Adrenal gland (tissue), 12 donors: Measurements from ENCODE around the gene RETSAT. TPM values are rescaled to one million over a fixed set of nuclear protein-coding genes. Genes with fewer than 3 reads are reported as not detected.

Experiments used
- DNase-seq, 7 donors: peaks; one replicate each; pipeline ENCODE4 v3.0.0-alpha.2; 2019 to 2020
- H3K27ac ChIP-seq, 5 donors: fragments of 200-600 bp; sonication (generic) in 4 of 5; 1 replicate in 3 of 5; 2 replicates in 2 of 5; pipeline versions ENCODE4 v1.5.1 to v1.8.0; 2016 to 2020; ENCODE audit warnings: mild to moderate bottlenecking in 1 of 5
- H3K27me3 ChIP-seq: fragments of 200-600 bp; 2 replicates; pipeline ENCODE4 v1.8.0; 2021
- H3K36me3 ChIP-seq, 2 donors: fragments of 200-600 bp; replicated peaks in 1 of 2; 1 replicate in 1 of 2; 2 replicates in 1 of 2; pipeline versions ENCODE4 v1.5.1 to v1.8.0; 2018 to 2022
- H3K4me1 ChIP-seq, 2 donors: fragments of 200-600 bp; replicated peaks in 1 of 2; 1 replicate in 1 of 2; 2 replicates in 1 of 2; pipeline versions ENCODE4 v1.5.1 to v1.8.0; 2018 to 2021
- H3K4me3 ChIP-seq, 4 donors: fragments of 200-600 bp; sonication (generic) in 3 of 4; one replicate each; pipeline ENCODE4 v1.5.1; 2016 to 2018
- H3K9me3 ChIP-seq, 3 donors: fragments of 200-600 bp; sonication (generic) in 1 of 3; replicated peaks in 1 of 3; 1 replicate in 2 of 3; 2 replicates in 1 of 3; pipeline versions ENCODE4 v1.5.1 to v1.8.0; 2016 to 2021
- POLR2A ChIP-seq, 2 donors: fragments of 450-650 bp; IDR thresholded peaks; one replicate each; pipeline ENCODE4 v1.6.1; 2017; ENCODE audit warnings: antibody characterized with exemption in 2 of 2, mild to moderate bottlenecking in 2 of 2, moderate library complexity in 1 of 2
- WGBS, 4 donors: extraction: QIAGEN DNeasy Blood & Tissue Kit in 2 of 4; methylation state at CpG; one replicate each; pipeline versions ENCODE4 v1.1.5 to v1.1.7; 2013 to 2017; 5-methylcytosine and 5-hydroxymethylcytosine counted together
- intact Hi-C, 2 donors: fragments of 100-400 bp; cut with DNase I; formaldehyde crosslinking; loops; one replicate each; pipeline versions ENCODE4 v1.14.1 to v1.15.0; 2022 to 2023
- polyA plus RNA-seq, 3 donors: library from polyadenylated mRNA; stranded (reverse); fragments of 200-250 nt in 2 of 3; fragments of 350-450 nt in 1 of 3; fragmentation: Illumina TruSeq in 1 of 3; extraction: RNeasy Lipid Tissue Mini Kit (QIAGEN cat#74804) in 1 of 3; gene quantifications; one replicate each; pipeline ENCODE4 v1.2.3, GENCODE V29; 2013 to 2014
- total RNA-seq, 9 donors: library from RNA; depleted of rRNA in 4 of 9; stranded (reverse); fragments of >200 nt in 4 of 9; fragments of 120-200 nt in 1 of 9; fragmentation: NEBNext Ultra II Directional in 1 of 9; extraction: Animal tissue kit (Norgen Biotek cat#: 25700) in 1 of 9; gene quantifications; one replicate each; pipeline versions ENCODE4 v1.1.0 to v1.2.4, GENCODE V29; 2013 to 2023
- TF ChIP-seq, protein P1 (sequence below), 6 experiments: fragments of 450-650 bp in 4 of 6; fragments of 200-600 bp in 2 of 6; sonication (generic) in 1 of 6; IDR thresholded peaks; 1 replicate in 5 of 6; 2 replicates in 1 of 6; pipeline versions ENCODE4 v1.5.1 to v1.8.0; 2016 to 2021; ENCODE audit warnings: antibody characterized with exemption in 6 of 6, mild to moderate bottlenecking in 2 of 6, moderate library complexity in 1 of 6
- donor health status: healthy with polysubstance abuse.
- donor health status: Bipolar disorder and iron deficiency.
- donor health status: DM: yes; HTN: yes; CAD: no.
- donor health status: DM: no; HTN: no; CAD: no.
- donor health status: DM: no; HTN: no; CAD: no.
- donor health status: DM: yes; HTN: yes; CAD: no.

RETSAT gene
- total and polyA plus RNA-seq, 12 donors = 26.1 to 209 (median 126) TPM

DNA sequence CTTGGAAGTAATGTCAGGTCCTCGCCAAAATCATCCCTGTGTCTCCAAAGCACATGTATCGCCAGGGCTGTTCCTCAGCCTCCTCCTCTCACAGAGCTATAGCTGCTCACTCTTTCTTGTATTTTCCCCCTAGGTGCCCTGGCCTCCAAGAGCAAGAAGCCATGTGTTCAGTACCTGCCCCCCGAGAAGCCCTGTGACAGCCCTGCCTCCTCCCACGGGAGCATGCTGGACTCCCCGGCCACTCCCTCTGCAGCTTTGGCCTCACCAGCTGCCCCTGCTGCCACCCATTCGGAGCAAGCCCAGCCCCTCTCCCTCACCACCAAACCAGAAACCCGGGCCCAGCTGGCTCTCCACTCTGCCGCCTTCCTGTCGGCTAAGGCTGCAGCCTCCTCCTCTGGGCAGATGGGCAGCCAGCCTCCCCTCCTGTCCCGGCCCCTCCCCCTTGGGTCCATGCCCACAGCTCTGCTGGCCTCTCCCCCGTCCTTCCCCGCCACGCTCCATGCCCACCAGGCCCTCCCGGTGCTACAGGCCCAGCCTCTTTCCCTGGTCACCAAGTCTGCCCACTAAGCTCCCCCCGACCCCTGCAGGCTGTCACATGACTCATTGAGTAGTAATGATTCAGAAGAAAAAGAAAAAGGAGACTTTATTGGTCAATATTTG, 45.3 kb downstream of the RETSAT start:
- no peaks in the 10 kb centered on the region for H3K9me3 ChIP-seq
- DNase-seq = peak; percentile 65 to 86 (median 76)
- peak overlapping the region in 2 of 5 donors; percentile 4 to 52 for H3K27ac ChIP-seq
- whole genome bisulfite sequencing, 4 donors = 23 to 30% (median 24%) methylated on average over 11 to 15 of the region's 15 CpGs
- TF ChIP-seq, protein P1, sequence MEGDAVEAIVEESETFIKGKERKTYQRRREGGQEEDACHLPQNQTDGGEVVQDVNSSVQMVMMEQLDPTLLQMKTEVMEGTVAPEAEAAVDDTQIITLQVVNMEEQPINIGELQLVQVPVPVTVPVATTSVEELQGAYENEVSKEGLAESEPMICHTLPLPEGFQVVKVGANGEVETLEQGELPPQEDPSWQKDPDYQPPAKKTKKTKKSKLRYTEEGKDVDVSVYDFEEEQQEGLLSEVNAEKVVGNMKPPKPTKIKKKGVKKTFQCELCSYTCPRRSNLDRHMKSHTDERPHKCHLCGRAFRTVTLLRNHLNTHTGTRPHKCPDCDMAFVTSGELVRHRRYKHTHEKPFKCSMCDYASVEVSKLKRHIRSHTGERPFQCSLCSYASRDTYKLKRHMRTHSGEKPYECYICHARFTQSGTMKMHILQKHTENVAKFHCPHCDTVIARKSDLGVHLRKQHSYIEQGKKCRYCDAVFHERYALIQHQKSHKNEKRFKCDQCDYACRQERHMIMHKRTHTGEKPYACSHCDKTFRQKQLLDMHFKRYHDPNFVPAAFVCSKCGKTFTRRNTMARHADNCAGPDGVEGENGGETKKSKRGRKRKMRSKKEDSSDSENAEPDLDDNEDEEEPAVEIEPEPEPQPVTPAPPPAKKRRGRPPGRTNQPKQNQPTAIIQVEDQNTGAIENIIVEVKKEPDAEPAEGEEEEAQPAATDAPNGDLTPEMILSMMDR (IDR thresholded peaks at IDR 0.05) = no peak
- no peak for TF ChIP-seq POLR2A (IDR thresholded peaks at IDR 0.05)
- H3K4me1 ChIP-seq = peaks cover 5 to 31% of the 10 kb centered on the region in 2 donors
- intact Hi-C loops = no loop called here
- H3K4me3 ChIP-seq = no peak overlapping the region
- no peaks in the 10 kb centered on the region for H3K27me3 ChIP-seq
- peaks cover 0 to 11% of the 10 kb centered on the region in 2 donors for H3K36me3 ChIP-seq

GRCh38 chr2:85308201-85308600, 46.1 kb downstream of the RETSAT start:
- H3K9me3 ChIP-seq = no peaks in the 10 kb centered on the region
- peaks cover 0 to 10% of the 10 kb centered on the region in 2 donors for H3K36me3 ChIP-seq
- no peak for TF ChIP-seq POLR2A (IDR thresholded peaks at IDR 0.05)
- TF ChIP-seq, protein P1 (IDR thresholded peaks at IDR 0.05) = no peak
- intact Hi-C loops = no loop called here
- no peak overlapping the region for H3K4me3 ChIP-seq
- peaks cover 5 to 23% of the 10 kb centered on the region in 2 donors for H3K4me1 ChIP-seq
- H3K27me3 ChIP-seq = no peaks in the 10 kb centered on the region
- WGBS, 4 donors = 82 to 87% (median 84%) methylated on average over 4 to 6 of the region's 6 CpGs
- DNase-seq = no peak
- H3K27ac ChIP-seq = no peak overlapping the region

- Histone ChIP-seq H3K27me3 (no peaks in the 10 kb centered on the region), H3K9me3 (no peaks in the 10 kb centered on the region), H3K27ac (peak overlapping the region in 2 of 5 donors; percentile 10 to 57), H3K4me3 (no peak overlapping the region), H3K4me1 (peaks cover 5 to 16% of the 10 kb centered on the region in 2 donors), H3K36me3 (peaks cover 0 to 7% of the 10 kb centered on the region in 2 donors)
- TF ChIP-seq POLR2A (IDR thresholded peaks at IDR 0.05) = no peak
- intact Hi-C loops = no loop called here
- no peak for DNase-seq
- WGBS, 4 donors = 78 to 82% (median 81%) methylated on average over 3 to 9 of the region's 9 CpGs
Measured at GRCh38 chr2:85307527-85307897, 46.8 kb downstream of the RETSAT start.

GRCh38 chr2:85303780-85304531, 50.4 kb downstream of the RETSAT start:
- Histone ChIP-seq H3K27ac (no peak overlapping the region), H3K9me3 (no peaks in the 10 kb centered on the region), H3K36me3 (peaks cover 0 to 7% of the 10 kb centered on the region in 2 donors), H3K4me1 (peaks cover 3 to 5% of the 10 kb centered on the region in 2 donors), H3K27me3 (no peaks in the 10 kb centered on the region), H3K4me3 (no peak overlapping the region)
- no peak for TF ChIP-seq POLR2A (IDR thresholded peaks at IDR 0.05)
- TF ChIP-seq, protein P1 (IDR thresholded peaks at IDR 0.05) = no peak
- intact Hi-C loops = loop anchor here (5.0 kb wide), 1 partner anchor 237 kb away; no protein-coding TSS in a partner anchor
- 78 to 87% (median 84%) methylated on average over 21 to 28 of the region's 28 CpGs for WGBS, 4 donors
- no peak for DNase-seq
